ENCODE measurements around the gene REPIN1.

REPIN1 gene

GRCh38 chr7:150324373-150324961, 44.2 kb upstream of the REPIN1 start:
- Histone ChIP-seq H3K4me1 (ENCODE audit: control insufficient read depth, insufficient read depth, low read length) (no peaks in the 10 kb centered on the region), H3K36me3 (ENCODE audit: control insufficient read depth in 2 of 2, insufficient read depth in 1 of 2, low read length in 2 of 2) (peaks cover 8 to 52% of the 10 kb centered on the region in 2 experiments), H3K9me3 (ENCODE audit: control insufficient read depth, insufficient read depth, low read depth, low read length) (no peaks in the 10 kb centered on the region), H3K4me3 (ENCODE audit: low read depth, low read length) (peak overlapping the region; percentile 80), H3K27ac (ENCODE audit: extremely low read depth, low read depth, low read length) (no peak overlapping the region; the same call in 1 of the 2 replicates)
- TF ChIP-seq BCL11A (tag by site-specific recombination; IDR thresholded peaks at IDR 0.05; ENCODE audit: low read depth) (no peak), ZBTB17 (tag by site-specific recombination; IDR thresholded peaks at IDR 0.05) (peak; percentile 10; the same call in 1 of the 2 replicates), ZNF777 (tag by site-specific recombination; IDR thresholded peaks at IDR 0.05; ENCODE audit: borderline replicate concordance) (no peak), SP7 (tag by site-specific recombination; IDR thresholded peaks at IDR 0.05) (no peak), PRDM1 (tag by site-specific recombination; IDR thresholded peaks at IDR 0.05) (peak; percentile 62), ZNF391 (tag by site-specific recombination; IDR thresholded peaks at IDR 0.05; ENCODE audit: borderline replicate concordance, low read depth) (no peak), ZNF114 (tag by site-specific recombination; IDR thresholded peaks at IDR 0.05) (no peak), ZNF341 (tag by site-specific recombination; IDR thresholded peaks at IDR 0.05; ENCODE audit: low read depth) (peak; percentile 55)
- CTCF ChIA-PET = no interaction called here
- POLR2A ChIA-PET = no interaction called here

GRCh38 chr7:150325110-150325611, 43.5 kb upstream of the REPIN1 start:
- CTCF ChIA-PET = no interaction called here
- no peak overlapping the region for H3K4me3 ChIP-seq (ENCODE audit: low read depth, low read length)
- no peaks in the 10 kb centered on the region for H3K9me3 ChIP-seq (ENCODE audit: control insufficient read depth, insufficient read depth, low read depth, low read length)
- no peak overlapping the region for H3K27ac ChIP-seq (ENCODE audit: extremely low read depth, low read depth, low read length)
- H3K36me3 ChIP-seq (ENCODE audit: control insufficient read depth in 2 of 2, insufficient read depth in 1 of 2, low read length in 2 of 2) = peaks cover 8 to 59% of the 10 kb centered on the region in 2 experiments
- POLR2A ChIA-PET = interaction anchor here (1.3 kb wide), 1 partner anchor 10 kb away, joined by 3 read pairs; no protein-coding TSS in a partner anchor
- H3K4me1 ChIP-seq (ENCODE audit: control insufficient read depth, insufficient read depth, low read length) = no peaks in the 10 kb centered on the region
- TF ChIP-seq ZNF148 (tag by site-specific recombination; IDR thresholded peaks at IDR 0.05; ENCODE audit: borderline replicate concordance) = no peak
- TF ChIP-seq SP2 (tag by site-specific recombination; IDR thresholded peaks at IDR 0.05) = no peak
- TF ChIP-seq ZNF214 (tag by site-specific recombination; IDR thresholded peaks at IDR 0.05; ENCODE audit: borderline replicate concordance) = no peak
- TF ChIP-seq ZNF521 (tag by site-specific recombination; IDR thresholded peaks at IDR 0.05) = no peak
- no peak for TF ChIP-seq ZNF280D (tag by site-specific recombination; IDR thresholded peaks at IDR 0.05)
- no peak for TF ChIP-seq ZNF138 (tag by site-specific recombination; IDR thresholded peaks at IDR 0.05; ENCODE audit: borderline replicate concordance)
- no peak for TF ChIP-seq ZBTB11 (tag by site-specific recombination; conservative IDR thresholded peaks at IDR 0.05; ENCODE audit: low read depth)
- no peak for TF ChIP-seq ZNF837 (tag by site-specific recombination; IDR thresholded peaks at IDR 0.05)
- TF ChIP-seq ZNF654 (tag by site-specific recombination; IDR thresholded peaks at IDR 0.05; ENCODE audit: low read depth) = no peak
- TF ChIP-seq ZBTB6 (tag by site-specific recombination; IDR thresholded peaks at IDR 0.05) = no peak
- no peak for TF ChIP-seq SETDB1 (IDR thresholded peaks at IDR 0.05; ENCODE audit: insufficient read length, low read length)
- TF ChIP-seq ZNF624 (tag by site-specific recombination; IDR thresholded peaks at IDR 0.05) = no peak
- no peak for TF ChIP-seq ZNF449 (tag by site-specific recombination; IDR thresholded peaks at IDR 0.05)
- no peak for TF ChIP-seq ZNF580 (tag by site-specific recombination; IDR thresholded peaks at IDR 0.05)
